Measurements from ENCODE around the gene CAST.

DNA sequence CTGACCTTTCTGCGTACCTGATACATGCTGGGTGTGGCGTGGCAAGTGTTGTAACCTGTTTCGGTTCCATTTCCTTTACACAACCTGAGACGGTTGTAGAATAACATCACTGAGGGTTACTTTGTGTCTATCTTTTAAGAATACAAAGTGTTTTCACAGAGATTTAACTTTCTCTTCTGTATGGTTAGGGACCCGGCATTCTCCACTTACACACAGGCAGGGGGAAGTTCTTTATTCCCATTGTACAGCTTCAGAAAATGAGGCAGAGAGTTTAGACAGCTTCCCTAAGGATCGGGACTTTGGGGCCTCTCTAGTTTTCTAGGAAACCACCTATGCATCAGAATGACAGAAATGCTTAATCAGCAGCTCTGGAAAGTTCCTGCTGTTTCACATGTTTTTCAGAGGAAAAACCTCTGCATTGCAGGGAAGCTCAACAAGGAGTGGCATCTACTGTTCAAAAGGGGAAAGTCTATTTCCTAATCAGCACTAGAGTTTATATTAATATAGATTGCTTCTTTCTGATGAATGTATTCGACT is 41.3 kb downstream of the CAST start:
- TF ChIP-seq, protein P1, sequence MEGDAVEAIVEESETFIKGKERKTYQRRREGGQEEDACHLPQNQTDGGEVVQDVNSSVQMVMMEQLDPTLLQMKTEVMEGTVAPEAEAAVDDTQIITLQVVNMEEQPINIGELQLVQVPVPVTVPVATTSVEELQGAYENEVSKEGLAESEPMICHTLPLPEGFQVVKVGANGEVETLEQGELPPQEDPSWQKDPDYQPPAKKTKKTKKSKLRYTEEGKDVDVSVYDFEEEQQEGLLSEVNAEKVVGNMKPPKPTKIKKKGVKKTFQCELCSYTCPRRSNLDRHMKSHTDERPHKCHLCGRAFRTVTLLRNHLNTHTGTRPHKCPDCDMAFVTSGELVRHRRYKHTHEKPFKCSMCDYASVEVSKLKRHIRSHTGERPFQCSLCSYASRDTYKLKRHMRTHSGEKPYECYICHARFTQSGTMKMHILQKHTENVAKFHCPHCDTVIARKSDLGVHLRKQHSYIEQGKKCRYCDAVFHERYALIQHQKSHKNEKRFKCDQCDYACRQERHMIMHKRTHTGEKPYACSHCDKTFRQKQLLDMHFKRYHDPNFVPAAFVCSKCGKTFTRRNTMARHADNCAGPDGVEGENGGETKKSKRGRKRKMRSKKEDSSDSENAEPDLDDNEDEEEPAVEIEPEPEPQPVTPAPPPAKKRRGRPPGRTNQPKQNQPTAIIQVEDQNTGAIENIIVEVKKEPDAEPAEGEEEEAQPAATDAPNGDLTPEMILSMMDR (IDR thresholded peaks at IDR 0.05) = no peak
- no peak for TF ChIP-seq CHD2 (IDR thresholded peaks at IDR 0.05; ENCODE audit: low read length, partially characterized antibody)
- TF ChIP-seq, protein P2, sequence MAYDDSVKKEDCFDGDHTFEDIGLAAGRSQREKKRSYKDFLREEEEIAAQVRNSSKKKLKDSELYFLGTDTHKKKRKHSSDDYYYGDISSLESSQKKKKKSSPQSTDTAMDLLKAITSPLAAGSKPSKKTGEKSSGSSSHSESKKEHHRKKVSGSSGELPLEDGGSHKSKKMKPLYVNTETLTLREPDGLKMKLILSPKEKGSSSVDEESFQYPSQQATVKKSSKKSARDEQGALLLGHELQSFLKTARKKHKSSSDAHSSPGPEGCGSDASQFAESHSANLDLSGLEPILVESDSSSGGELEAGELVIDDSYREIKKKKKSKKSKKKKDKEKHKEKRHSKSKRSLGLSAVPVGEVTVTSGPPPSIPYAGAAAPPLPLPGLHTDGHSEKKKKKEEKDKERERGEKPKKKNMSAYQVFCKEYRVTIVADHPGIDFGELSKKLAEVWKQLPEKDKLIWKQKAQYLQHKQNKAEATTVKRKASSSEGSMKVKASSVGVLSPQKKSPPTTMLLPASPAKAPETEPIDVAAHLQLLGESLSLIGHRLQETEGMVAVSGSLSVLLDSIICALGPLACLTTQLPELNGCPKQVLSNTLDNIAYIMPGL (CRISPR knock-in tag; IDR thresholded peaks at IDR 0.05; ENCODE audit: borderline replicate concordance) = no peak
- no peak for TF ChIP-seq RAD21 (conservative IDR thresholded peaks at IDR 0.05 in 1 of 2, IDR thresholded peaks at IDR 0.05 in 1 of 2)
- no peak for TF ChIP-seq JUN (IDR thresholded peaks at IDR 0.05)
- TF ChIP-seq, protein P3, sequence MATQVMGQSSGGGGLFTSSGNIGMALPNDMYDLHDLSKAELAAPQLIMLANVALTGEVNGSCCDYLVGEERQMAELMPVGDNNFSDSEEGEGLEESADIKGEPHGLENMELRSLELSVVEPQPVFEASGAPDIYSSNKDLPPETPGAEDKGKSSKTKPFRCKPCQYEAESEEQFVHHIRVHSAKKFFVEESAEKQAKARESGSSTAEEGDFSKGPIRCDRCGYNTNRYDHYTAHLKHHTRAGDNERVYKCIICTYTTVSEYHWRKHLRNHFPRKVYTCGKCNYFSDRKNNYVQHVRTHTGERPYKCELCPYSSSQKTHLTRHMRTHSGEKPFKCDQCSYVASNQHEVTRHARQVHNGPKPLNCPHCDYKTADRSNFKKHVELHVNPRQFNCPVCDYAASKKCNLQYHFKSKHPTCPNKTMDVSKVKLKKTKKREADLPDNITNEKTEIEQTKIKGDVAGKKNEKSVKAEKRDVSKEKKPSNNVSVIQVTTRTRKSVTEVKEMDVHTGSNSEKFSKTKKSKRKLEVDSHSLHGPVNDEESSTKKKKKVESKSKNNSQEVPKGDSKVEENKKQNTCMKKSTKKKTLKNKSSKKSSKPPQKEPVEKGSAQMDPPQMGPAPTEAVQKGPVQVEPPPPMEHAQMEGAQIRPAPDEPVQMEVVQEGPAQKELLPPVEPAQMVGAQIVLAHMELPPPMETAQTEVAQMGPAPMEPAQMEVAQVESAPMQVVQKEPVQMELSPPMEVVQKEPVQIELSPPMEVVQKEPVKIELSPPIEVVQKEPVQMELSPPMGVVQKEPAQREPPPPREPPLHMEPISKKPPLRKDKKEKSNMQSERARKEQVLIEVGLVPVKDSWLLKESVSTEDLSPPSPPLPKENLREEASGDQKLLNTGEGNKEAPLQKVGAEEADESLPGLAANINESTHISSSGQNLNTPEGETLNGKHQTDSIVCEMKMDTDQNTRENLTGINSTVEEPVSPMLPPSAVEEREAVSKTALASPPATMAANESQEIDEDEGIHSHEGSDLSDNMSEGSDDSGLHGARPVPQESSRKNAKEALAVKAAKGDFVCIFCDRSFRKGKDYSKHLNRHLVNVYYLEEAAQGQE (IDR thresholded peaks at IDR 0.05) = no peak
- no peak for TF ChIP-seq HDAC2 (IDR thresholded peaks at IDR 0.05)
